ENCODE results near the gene MRPL40. TPM values are rescaled to one million over a fixed set of nuclear protein-coding genes. Genes with fewer than 3 reads are reported as not detected.
A peak's percentile ranks its signal among the peaks of the same experiment; 100 is the strongest.

MRPL40 gene
- total and polyA plus RNA-seq, 2 of the 13 experiments (the other 11 are each of a cell fraction or from before 2014, with no cell fraction given), result 42.7 to 79.7 TPM

DNA sequence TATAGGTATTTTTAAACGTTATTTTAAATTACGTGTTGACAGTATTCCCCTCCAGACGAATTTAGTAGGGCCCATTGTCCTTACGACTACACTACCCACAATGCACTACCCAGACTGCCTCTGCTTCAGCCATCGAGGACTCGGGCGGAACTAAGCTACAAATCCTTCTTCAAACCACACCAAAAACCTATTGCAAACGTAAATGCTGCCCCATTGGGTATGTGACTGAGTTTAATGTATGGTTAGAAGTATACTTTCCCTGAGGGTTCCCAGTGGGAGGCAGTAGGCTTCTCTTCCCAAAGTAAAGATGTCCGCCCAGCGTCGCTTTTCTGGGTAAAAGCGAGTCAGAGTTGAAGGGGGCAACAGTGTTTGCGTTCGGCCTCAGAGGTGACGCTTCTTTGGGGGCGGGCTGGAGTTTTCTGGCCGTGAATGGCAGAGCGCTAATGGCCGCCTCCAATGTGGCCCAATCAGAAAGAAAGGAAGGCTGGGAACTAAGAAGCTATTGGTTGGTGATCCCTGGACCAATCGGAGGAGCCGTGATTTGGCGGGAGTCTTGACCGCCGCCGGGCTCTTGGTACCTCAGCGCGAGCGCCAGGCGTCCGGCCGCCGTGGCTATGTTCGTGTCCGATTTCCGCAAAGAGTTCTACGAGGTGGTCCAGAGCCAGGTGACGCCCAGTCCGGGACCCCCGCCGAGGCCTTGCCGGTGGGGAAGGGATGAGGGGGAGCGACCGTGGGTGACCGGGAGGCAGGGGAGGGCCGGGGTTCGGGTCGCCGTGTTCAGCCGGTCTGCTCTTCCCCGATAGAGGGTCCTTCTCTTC, 47.2 kb downstream of the MRPL40 start, which contains the start of gene CDC45 (continued):
- TF ChIP-seq, protein P1, sequence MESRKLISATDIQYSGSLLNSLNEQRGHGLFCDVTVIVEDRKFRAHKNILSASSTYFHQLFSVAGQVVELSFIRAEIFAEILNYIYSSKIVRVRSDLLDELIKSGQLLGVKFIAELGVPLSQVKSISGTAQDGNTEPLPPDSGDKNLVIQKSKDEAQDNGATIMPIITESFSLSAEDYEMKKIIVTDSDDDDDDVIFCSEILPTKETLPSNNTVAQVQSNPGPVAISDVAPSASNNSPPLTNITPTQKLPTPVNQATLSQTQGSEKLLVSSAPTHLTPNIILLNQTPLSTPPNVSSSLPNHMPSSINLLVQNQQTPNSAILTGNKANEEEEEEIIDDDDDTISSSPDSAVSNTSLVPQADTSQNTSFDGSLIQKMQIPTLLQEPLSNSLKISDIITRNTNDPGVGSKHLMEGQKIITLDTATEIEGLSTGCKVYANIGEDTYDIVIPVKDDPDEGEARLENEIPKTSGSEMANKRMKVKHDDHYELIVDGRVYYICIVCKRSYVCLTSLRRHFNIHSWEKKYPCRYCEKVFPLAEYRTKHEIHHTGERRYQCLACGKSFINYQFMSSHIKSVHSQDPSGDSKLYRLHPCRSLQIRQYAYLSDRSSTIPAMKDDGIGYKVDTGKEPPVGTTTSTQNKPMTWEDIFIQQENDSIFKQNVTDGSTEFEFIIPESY (CRISPR knock-in tag; IDR thresholded peaks at IDR 0.05), result no peak
- TF ChIP-seq NCOR1 (IDR thresholded peaks at IDR 0.05; ENCODE audit: borderline replicate concordance, low read length), result no peak
- TF ChIP-seq ELF4 (CRISPR knock-in tag; IDR thresholded peaks at IDR 0.05; ENCODE audit: borderline replicate concordance), result peak; percentile 99
- TF ChIP-seq ZSCAN31 (CRISPR knock-in tag; IDR thresholded peaks at IDR 0.05; ENCODE audit: low read depth), result peak; percentile 58
- TF ChIP-seq HOXA5 (CRISPR knock-in tag; IDR thresholded peaks at IDR 0.05), result no peak
- TF ChIP-seq ZNF775 (CRISPR knock-in tag; IDR thresholded peaks at IDR 0.05; ENCODE audit: borderline replicate concordance), result no peak
- peak; percentile 52; the same call in 1 of the 2 replicates for TF ChIP-seq DMAP1 (CRISPR knock-in tag; IDR thresholded peaks at IDR 0.05)
- peak; percentile 46; the same call in 1 of the 2 replicates for TF ChIP-seq NRL (CRISPR knock-in tag; IDR thresholded peaks at IDR 0.05; ENCODE audit: borderline replicate concordance)
- no peak for TF ChIP-seq NCOA5 (CRISPR knock-in tag; IDR thresholded peaks at IDR 0.05)
- TF ChIP-seq, protein P2, sequence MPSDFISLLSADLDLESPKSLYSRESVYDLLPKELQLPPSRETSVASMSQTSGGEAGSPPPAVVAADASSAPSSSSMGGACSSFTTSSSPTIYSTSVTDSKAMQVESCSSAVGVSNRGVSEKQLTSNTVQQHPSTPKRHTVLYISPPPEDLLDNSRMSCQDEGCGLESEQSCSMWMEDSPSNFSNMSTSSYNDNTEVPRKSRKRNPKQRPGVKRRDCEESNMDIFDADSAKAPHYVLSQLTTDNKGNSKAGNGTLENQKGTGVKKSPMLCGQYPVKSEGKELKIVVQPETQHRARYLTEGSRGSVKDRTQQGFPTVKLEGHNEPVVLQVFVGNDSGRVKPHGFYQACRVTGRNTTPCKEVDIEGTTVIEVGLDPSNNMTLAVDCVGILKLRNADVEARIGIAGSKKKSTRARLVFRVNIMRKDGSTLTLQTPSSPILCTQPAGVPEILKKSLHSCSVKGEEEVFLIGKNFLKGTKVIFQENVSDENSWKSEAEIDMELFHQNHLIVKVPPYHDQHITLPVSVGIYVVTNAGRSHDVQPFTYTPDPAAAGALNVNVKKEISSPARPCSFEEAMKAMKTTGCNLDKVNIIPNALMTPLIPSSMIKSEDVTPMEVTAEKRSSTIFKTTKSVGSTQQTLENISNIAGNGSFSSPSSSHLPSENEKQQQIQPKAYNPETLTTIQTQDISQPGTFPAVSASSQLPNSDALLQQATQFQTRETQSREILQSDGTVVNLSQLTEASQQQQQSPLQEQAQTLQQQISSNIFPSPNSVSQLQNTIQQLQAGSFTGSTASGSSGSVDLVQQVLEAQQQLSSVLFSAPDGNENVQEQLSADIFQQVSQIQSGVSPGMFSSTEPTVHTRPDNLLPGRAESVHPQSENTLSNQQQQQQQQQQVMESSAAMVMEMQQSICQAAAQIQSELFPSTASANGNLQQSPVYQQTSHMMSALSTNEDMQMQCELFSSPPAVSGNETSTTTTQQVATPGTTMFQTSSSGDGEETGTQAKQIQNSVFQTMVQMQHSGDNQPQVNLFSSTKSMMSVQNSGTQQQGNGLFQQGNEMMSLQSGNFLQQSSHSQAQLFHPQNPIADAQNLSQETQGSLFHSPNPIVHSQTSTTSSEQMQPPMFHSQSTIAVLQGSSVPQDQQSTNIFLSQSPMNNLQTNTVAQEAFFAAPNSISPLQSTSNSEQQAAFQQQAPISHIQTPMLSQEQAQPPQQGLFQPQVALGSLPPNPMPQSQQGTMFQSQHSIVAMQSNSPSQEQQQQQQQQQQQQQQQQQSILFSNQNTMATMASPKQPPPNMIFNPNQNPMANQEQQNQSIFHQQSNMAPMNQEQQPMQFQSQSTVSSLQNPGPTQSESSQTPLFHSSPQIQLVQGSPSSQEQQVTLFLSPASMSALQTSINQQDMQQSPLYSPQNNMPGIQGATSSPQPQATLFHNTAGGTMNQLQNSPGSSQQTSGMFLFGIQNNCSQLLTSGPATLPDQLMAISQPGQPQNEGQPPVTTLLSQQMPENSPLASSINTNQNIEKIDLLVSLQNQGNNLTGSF (CRISPR knock-in tag; IDR thresholded peaks at IDR 0.05), result no peak
- no peak for TF ChIP-seq ZSCAN30 (CRISPR knock-in tag; IDR thresholded peaks at IDR 0.05)
- TF ChIP-seq, protein P3, sequence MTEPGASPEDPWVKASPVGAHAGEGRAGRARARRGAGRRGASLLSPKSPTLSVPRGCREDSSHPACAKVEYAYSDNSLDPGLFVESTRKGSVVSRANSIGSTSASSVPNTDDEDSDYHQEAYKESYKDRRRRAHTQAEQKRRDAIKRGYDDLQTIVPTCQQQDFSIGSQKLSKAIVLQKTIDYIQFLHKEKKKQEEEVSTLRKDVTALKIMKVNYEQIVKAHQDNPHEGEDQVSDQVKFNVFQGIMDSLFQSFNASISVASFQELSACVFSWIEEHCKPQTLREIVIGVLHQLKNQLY (CRISPR knock-in tag; IDR thresholded peaks at IDR 0.05), result no peak
- TF ChIP-seq, protein P4, sequence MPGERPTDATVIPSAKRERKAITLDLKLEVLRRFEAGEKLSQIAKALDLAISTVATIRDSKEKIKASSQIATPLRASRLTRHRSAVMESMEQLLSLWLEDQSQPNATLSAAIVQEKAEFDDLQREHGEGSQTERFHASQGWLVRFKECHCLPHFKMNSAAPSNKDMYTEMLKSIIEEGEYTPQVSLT (CRISPR knock-in tag; IDR thresholded peaks at IDR 0.05; ENCODE audit: borderline replicate concordance, low read depth), result no peak
- TF ChIP-seq FOXK1 (CRISPR knock-in tag; IDR thresholded peaks at IDR 0.05; ENCODE audit: borderline replicate concordance, low read depth), result peak; percentile 65; the same call in 1 of the 2 replicates
- no peak for TF ChIP-seq BCL6 (CRISPR knock-in tag; IDR thresholded peaks at IDR 0.05)
- TF ChIP-seq ZSCAN12 (CRISPR knock-in tag; IDR thresholded peaks at IDR 0.05), result no peak
- TF ChIP-seq, protein P5, sequence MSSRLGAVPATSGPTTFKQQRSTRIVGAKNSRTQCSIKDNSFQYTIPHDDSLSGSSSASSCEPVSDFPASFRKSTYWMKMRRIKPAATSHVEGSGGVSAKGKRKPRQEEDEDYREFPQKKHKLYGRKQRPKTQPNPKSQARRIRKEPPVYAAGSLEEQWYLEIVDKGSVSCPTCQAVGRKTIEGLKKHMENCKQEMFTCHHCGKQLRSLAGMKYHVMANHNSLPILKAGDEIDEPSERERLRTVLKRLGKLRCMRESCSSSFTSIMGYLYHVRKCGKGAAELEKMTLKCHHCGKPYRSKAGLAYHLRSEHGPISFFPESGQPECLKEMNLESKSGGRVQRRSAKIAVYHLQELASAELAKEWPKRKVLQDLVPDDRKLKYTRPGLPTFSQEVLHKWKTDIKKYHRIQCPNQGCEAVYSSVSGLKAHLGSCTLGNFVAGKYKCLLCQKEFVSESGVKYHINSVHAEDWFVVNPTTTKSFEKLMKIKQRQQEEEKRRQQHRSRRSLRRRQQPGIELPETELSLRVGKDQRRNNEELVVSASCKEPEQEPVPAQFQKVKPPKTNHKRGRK (CRISPR knock-in tag; IDR thresholded peaks at IDR 0.05), result no peak
- peak; percentile 49 for TF ChIP-seq SUZ12 (IDR thresholded peaks at IDR 0.05; ENCODE audit: low read depth, low read length)
